Measurements from ENCODE around the gene FAM78B.

The FAM78B gene

GRCh38 chr1:166164646-166164994, 2.2 kb downstream of the FAM78B start:
- no peak for DNase-seq

GRCh38 chr1:166159656-166160055, 7.1 kb downstream of the FAM78B start:
- no peak for DNase-seq

- DNase-seq, result no peak
These were observed 10.1 kb downstream of the FAM78B start for GRCh38 chr1:166156674-166157073.

- no peak for DNase-seq
These were observed 11.7 kb downstream of the FAM78B start for GRCh38 chr1:166155108-166155507.

- DNase-seq, result peak in 1 of 2 experiments; percentile 52
These were observed 13.1 kb downstream of the FAM78B start for GRCh38 chr1:166153525-166154314.

GRCh38 chr1:166152978-166153377, 13.8 kb downstream of the FAM78B start:
- DNase-seq, result no peak

GRCh38 chr1:166151804-166152203, 15.0 kb downstream of the FAM78B start:
- no peak for DNase-seq

GRCh38 chr1:166145499-166145898, 21.3 kb downstream of the FAM78B start:
- DNase-seq, result no peak

GRCh38 chr1:166141969-166142368, 24.8 kb downstream of the FAM78B start:
- DNase-seq, result no peak

GRCh38 chr1:166140251-166140650, 26.6 kb downstream of the FAM78B start:
- no peak for DNase-seq

GRCh38 chr1:166139735-166140134, 27.1 kb downstream of the FAM78B start:
- no peak for DNase-seq

- no peak for DNase-seq
These were observed 30.0 kb downstream of the FAM78B start for GRCh38 chr1:166136699-166137401.

GRCh38 chr1:166136222-166136621, 30.6 kb downstream of the FAM78B start:
- DNase-seq, result no peak

- DNase-seq, result no peak
These were observed 32.9 kb downstream of the FAM78B start for GRCh38 chr1:166133857-166134256.

- no peak for DNase-seq
These were observed 33.4 kb downstream of the FAM78B start for GRCh38 chr1:166133276-166133841.

- DNase-seq, result no peak
These were observed 34.3 kb downstream of the FAM78B start for GRCh38 chr1:166132496-166132895.

GRCh38 chr1:166129006-166129405, 37.8 kb downstream of the FAM78B start:
- no peak for DNase-seq

- DNase-seq, result no peak
These were observed 38.6 kb downstream of the FAM78B start for GRCh38 chr1:166128195-166128594.

GRCh38 chr1:166127003-166127402, 39.8 kb downstream of the FAM78B start:
- DNase-seq, result no peak

GRCh38 chr1:166122873-166123466, 43.8 kb downstream of the FAM78B start:
- DNase-seq, result no peak

GRCh38 chr1:166121010-166121409, 45.8 kb downstream of the FAM78B start:
- DNase-seq, result no peak

GRCh38 chr1:166120281-166120680, 46.5 kb downstream of the FAM78B start:
- DNase-seq, result no peak

- DNase-seq, result no peak
These were observed 47.3 kb downstream of the FAM78B start for GRCh38 chr1:166119471-166119965.

- no peak for DNase-seq
These were observed 49.0 kb downstream of the FAM78B start for GRCh38 chr1:166117776-166118175.

All from NCI-H446 (cell line).